Endothelial cell of umbilical vein (primary cell): ENCODE measurements around the gene DLG5.

Experiments used
- JUN ChIP-seq: IDR thresholded peaks from 2 replicates; pipeline ENCODE4 v1.6.1; 2011; ENCODE audit warnings: borderline replicate concordance, low read depth; ENCODE audit not compliant: insufficient read length, insufficient read depth
- POLR2A ChIP-seq: IDR thresholded peaks from 2 replicates; pipeline ENCODE4 v1.6.1; 2012; ENCODE audit warnings: low read depth, mild to moderate bottlenecking, control low read depth, low read length
- TF ChIP-seq, protein P1 (sequence below), 2 donors: IDR thresholded peaks; 1 replicate in 1 of 2; 2 replicates in 1 of 2; pipeline ENCODE4 v1.5.1; 2011; ENCODE audit warnings: low read length in 2 of 2, mild to moderate bottlenecking in 2 of 2, moderate library complexity in 2 of 2, control low read depth in 1 of 2, inconsistent platforms in 1 of 2, low read depth in 1 of 2; ENCODE audit not compliant: insufficient read depth in 1 of 2; ENCODE audit errors: extremely low read depth in 1 of 2

DNA sequence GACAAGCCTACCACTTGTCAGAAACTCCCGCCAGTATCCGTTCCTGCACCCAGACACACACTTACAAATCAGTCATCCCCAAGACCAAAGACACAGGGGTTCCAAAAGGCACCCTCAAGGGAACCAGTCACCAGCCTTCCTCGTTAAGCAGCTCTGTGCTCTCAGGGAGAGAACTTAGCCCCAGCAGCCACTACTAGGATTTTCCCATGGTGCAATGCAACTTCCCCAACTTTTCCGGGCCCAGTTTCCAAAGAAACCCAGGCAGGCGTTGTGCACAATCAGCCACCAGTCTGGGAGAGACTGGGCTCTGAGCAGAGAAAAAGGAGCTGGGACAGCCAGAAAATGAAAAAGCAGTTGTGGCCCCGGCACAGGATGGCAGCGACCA is 1.2 kb downstream of the DLG5 start:
- TF ChIP-seq, protein P1, sequence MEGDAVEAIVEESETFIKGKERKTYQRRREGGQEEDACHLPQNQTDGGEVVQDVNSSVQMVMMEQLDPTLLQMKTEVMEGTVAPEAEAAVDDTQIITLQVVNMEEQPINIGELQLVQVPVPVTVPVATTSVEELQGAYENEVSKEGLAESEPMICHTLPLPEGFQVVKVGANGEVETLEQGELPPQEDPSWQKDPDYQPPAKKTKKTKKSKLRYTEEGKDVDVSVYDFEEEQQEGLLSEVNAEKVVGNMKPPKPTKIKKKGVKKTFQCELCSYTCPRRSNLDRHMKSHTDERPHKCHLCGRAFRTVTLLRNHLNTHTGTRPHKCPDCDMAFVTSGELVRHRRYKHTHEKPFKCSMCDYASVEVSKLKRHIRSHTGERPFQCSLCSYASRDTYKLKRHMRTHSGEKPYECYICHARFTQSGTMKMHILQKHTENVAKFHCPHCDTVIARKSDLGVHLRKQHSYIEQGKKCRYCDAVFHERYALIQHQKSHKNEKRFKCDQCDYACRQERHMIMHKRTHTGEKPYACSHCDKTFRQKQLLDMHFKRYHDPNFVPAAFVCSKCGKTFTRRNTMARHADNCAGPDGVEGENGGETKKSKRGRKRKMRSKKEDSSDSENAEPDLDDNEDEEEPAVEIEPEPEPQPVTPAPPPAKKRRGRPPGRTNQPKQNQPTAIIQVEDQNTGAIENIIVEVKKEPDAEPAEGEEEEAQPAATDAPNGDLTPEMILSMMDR (IDR thresholded peaks at IDR 0.05; ENCODE audit: extremely low read depth in 1 of 2, insufficient read depth in 1 of 2, low read depth in 1 of 2, low read length in 2 of 2): no peak
- TF ChIP-seq POLR2A (no peak), JUN (no peak)
